ENCODE results near the gene ZNF512B.

DNA sequence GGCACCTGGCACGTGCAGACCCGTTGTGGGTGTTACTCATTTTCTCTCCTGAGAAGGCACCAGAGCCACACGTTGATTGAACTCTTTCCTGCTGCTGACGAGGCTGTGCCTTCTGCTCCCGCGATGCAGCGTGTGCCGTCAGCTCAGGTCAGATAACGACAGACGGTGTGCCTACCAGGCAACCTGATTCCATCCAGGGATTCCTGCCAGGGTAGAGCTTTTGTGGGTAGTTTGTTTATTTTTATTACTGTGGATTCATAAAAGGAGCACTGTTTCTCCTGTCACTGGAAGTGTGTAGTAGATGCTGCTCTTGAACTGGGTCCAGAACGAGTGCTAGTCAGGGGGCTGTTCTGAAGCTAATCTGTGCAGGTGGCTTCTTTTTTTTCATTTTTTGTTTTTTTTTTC is 31.9 kb upstream of the ZNF512B start:
- no peak for TF ChIP-seq E2F6 (IDR thresholded peaks at IDR 0.05; ENCODE audit: borderline replicate concordance, low read depth)
- TF ChIP-seq, protein P1, sequence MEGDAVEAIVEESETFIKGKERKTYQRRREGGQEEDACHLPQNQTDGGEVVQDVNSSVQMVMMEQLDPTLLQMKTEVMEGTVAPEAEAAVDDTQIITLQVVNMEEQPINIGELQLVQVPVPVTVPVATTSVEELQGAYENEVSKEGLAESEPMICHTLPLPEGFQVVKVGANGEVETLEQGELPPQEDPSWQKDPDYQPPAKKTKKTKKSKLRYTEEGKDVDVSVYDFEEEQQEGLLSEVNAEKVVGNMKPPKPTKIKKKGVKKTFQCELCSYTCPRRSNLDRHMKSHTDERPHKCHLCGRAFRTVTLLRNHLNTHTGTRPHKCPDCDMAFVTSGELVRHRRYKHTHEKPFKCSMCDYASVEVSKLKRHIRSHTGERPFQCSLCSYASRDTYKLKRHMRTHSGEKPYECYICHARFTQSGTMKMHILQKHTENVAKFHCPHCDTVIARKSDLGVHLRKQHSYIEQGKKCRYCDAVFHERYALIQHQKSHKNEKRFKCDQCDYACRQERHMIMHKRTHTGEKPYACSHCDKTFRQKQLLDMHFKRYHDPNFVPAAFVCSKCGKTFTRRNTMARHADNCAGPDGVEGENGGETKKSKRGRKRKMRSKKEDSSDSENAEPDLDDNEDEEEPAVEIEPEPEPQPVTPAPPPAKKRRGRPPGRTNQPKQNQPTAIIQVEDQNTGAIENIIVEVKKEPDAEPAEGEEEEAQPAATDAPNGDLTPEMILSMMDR (IDR thresholded peaks at IDR 0.05), result no peak
- TF ChIP-seq PBX3 (IDR thresholded peaks at IDR 0.05), result no peak
- TF ChIP-seq, protein P2, sequence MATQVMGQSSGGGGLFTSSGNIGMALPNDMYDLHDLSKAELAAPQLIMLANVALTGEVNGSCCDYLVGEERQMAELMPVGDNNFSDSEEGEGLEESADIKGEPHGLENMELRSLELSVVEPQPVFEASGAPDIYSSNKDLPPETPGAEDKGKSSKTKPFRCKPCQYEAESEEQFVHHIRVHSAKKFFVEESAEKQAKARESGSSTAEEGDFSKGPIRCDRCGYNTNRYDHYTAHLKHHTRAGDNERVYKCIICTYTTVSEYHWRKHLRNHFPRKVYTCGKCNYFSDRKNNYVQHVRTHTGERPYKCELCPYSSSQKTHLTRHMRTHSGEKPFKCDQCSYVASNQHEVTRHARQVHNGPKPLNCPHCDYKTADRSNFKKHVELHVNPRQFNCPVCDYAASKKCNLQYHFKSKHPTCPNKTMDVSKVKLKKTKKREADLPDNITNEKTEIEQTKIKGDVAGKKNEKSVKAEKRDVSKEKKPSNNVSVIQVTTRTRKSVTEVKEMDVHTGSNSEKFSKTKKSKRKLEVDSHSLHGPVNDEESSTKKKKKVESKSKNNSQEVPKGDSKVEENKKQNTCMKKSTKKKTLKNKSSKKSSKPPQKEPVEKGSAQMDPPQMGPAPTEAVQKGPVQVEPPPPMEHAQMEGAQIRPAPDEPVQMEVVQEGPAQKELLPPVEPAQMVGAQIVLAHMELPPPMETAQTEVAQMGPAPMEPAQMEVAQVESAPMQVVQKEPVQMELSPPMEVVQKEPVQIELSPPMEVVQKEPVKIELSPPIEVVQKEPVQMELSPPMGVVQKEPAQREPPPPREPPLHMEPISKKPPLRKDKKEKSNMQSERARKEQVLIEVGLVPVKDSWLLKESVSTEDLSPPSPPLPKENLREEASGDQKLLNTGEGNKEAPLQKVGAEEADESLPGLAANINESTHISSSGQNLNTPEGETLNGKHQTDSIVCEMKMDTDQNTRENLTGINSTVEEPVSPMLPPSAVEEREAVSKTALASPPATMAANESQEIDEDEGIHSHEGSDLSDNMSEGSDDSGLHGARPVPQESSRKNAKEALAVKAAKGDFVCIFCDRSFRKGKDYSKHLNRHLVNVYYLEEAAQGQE (IDR thresholded peaks at IDR 0.05), result no peak

All from A549 (cell line).